ENCODE data around the gene ARMCX1.
"Not testable (repeated sequence)": the region's sequence is repeated elsewhere in the genome, so short reads cannot be mapped to it uniquely, and the experiment has no call there.

Gene ARMCX1

DNA sequence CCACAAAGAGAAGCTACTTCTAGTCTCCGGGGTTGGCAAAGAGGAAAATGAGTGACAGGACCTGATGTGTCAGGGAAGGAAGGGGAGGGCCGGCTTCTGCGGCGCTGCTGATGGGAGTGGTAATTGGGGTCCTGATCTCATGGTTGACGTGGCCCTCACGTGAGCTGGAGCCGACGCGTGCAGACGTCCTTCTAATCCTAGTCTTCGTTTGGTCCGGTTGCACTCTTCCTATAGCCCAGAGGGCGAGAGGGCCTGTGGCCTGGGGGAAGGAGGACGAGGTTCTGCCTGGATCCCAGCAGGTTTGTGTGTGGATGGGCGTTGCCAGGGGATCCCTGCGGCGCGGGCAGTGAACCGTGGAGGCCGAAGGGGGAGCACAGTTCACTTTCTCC, at the start of gene ARMCX1:
TSS of gene ARMCX1 (plus strand) at position 186 of the 389 bp plus-strand sequence. CDS start 2,384 bp downstream, outside the sequence.
- peak; percentile 57 to 71 for DNase-seq

DNA sequence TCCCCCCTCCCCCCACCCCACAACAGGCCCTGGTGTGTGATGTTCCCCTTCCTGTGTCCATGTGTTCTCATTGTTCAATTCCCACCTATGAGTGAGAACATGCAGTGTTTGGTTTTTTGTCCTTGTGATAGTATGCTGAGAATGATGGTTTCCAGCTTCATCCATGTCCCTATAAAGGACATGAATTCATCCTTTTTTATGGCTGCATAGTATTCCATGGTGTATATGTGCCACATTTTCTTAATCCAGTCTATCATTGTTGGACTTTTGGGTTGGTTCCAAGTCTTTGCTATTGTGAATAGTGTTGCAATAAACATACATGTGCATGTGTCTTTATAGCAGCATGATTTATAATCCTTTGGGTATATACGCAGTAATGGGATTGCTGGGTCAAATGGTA, 47.4 kb upstream of the ARMCX1 start:
- not testable (repeated sequence) for DNase-seq

DNA sequence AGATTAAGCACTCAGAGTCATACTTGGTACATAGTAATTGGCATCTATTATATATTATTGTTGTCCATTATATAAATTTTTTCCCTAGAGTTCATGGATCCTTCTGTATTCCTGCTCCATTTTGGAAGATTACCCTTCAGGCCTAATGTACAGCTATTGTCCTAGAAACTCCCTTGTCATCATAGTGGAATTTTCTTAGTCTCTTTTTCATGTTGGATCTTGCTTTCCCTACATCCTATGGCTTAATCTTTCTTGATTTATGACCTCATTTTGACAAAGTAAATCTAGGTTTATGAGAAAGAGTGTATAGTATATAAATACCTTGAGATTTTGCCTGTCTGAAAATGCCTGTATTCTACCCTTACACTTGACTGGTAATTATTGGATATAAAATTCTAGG, 43.0 kb upstream of the ARMCX1 start:
- no peak for DNase-seq

DNA sequence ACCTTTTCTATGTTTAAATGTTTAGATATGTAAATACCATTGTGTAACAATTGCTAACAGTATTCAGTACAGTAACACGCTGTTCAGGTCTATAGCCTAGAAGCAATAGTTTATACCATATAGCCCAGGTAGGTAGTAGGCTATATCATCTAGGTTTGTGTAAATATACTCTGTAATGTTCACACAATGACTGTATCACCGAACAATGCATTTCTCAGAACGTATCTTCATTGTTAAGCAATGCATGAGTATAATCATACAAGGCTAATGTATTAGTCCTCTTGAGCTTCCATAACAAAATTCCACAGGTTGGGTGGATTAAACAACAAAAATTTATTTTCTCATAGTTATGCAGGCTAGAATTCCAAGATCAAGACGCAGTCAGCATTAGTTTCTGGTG, 42.4 kb upstream of the ARMCX1 start:
- no peak for DNase-seq

DNA sequence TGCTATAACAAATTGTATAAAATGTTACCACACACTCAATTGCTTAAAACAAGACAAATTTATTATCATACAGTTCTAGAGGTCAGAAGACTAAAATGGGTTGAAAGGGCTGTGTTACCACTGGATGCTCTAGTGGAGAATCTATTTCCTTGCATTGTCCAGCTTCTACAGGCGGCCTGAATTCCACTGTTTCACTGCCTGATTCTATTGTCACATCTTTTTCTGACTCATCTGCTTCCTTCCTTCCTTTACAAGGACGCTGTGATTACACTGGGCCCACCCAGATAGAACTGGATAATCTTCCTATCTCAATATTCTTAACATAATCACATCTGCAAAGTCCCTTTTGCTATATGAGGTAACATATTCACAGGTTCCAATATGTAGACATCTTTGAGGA, 19.4 kb upstream of the ARMCX1 start:
- DNase-seq: no peak

DNA sequence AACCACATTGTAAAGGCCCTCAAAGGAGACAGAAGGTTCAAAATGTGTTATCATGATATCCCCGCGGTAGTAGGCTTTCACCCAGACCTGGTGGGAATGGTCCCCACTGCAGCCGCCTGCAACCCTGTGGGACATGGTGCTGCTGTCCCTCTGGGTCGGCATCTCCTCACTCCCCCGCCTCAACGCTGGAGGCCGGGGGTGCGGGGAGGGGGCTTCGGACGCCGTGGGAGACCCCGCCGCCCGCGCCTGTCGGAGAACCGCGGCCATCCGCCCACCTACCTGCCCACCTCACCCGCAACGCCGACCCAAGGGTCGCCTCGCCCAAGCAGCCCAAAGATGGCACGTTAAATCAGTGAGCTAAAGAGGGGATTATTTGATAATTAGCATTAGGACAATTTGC, 11.2 kb upstream of the ARMCX1 start:
- no peak for DNase-seq

DNA sequence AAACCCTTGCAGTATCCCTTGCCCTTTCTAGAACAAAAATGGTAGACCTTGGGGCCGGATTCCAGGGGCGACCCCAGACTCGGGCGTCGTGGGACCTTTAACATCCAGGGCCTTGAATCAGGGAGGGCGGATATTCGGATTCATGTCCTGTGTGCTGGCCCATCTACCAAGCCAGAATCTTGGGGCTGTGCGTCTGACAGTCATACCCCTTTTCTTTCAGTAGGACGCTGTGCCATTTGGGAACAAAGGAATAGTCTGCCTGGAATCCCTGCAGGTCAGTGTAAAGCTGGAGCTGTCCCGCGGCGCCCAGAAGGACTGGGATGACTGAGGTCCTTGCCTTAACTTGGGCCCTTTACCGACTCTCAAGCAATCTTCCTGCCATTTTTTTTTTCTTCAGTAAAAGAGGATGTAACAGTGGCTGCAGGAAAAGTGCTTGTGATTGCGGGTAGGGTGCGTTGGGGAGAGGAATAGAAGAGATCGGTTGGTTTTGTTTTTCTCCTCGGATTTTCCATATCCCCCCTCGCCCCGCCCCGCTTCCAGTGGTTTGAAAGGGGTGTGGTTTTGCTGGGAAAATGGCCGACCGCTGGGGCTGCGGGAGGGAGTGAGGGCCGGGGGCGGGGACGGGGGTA, 518 bp downstream of the ARMCX1 start:
- peak; percentile 16 to 36 for DNase-seq

DNA sequence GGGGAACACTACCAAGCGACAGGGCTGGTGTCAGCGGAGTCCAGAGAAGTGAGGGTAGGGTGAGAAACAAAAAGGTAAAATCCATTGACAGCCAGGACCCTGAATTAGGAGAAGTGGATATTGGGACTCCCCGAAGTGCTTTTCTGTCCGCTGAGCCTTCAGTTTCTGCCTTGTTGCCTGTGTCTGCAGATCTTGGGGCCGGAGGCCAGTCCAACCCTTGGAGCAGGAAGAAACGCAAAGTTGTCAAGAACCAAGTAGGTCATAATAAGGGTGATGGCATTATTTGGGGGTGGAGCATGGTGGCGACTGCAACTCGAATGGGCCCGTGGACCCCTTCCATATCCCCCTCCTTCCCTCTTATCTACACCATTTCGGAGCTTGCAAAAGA, 1.0 kb downstream of the ARMCX1 start:
- no peak for DNase-seq

DNA sequence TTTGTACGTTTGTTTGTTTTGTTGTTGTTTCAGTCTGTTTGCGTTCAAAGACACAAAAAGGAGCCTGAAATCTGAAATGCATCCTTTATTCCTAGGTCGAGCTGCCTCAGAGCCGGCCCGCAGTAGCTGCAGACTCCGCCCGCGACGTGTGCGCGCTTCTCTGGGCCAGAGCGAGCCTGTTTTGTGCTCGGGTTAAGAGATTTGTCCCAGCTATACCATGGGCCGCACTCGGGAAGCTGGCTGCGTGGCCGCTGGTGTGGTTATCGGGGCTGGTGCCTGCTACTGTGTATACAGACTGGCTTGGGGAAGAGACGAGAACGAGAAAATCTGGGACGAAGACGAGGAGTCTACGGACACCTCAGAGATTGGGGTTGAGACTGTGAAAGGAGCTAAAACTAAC, 2.4 kb downstream of the ARMCX1 start:
- no peak for DNase-seq

DNA sequence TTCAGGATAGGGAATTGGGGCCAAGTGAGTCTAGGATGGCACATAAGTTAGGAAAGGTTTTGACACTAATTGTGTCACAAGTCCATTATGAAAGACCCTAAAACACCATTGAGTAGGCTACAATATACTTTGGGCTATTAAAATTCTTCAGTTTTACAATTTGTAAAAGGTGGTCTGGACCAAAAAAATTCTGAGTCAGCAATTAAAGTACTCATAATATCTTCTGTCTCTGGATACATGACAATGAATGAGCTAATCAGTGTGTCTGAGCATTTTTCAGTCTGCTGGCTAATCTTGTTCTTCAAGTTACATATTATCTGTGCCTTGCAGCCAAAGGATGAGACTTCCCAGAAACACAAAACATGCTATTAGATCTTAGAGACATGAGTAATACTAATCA, 14.3 kb downstream of the ARMCX1 start:
- DNase-seq: no peak

DNA sequence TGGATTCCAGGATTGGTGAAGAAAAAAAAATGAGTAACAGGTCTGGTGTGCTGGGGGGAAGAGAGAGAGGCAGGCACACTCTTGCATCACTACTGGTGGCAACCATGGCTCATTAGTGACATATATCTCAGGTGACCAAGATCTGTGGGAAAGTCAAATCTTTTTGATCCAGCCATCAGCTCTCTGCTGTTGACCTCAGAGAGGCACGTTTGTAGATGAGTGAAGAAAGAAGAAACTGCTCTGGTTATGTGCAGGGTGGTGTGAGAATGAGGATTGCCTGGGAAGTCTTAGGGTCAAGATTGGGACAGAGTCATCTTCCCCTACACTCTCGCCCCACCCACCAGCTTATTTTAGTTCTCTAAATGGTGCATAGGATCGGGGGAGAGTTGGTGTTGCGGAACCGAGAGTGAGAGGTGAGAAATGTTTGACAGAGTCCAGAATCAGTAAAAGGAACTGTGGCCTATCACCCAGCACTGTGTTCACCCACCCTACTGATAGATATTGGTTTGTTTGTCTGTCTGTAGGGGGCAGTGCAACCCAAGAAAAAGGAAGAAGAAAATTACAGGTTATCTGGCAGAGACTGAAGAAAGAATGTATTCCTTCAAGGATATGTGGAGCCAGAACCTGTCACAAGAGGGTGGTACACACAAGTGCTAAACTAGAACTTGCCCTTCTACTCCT, 45.5 kb downstream of the ARMCX1 start:
- peak; percentile 9 to 38 for DNase-seq

DNA sequence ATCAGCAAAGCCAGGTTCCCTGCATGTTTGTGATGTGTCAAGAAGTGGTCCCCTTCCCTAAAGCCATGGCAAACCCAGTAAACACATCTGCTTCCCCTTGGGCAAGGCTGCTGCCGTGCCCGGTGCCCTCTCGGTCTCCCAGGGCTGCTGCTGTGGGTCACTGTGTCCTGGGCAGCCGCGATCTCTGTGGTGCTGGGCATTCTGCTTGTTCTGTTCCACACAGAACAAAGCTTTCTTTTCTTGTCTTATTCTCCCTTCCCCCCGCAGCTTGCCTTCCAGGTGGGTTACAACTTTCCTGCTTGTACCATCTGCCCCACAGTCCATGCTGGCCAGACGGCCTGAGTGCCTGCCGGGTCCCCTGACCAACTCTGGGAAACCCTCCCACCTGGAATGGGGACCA, 49.2 kb downstream of the ARMCX1 start:
- not testable (repeated sequence) for DNase-seq

DNA sequence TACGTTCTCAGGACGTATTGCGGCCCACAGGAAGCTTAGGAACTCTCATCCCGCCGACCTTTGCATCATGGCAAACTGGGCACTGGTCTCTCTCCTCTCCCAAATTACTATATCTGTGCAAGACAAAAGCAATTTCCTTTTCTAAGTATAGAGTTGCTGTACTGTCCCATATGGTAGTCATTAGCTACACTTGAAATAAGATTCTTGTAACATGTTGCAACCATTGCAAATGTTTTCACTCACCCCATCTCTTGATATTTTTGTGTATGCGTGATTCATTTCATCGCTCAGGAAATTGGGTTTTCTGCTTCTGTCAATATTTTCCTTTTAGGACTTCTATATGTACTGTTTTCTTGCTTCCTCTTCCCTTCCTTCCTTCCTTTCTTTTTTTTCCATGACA, 51.7 kb downstream of the ARMCX1 start:
- DNase-seq: no peak

Measured in NCI-H446 (cell line).